Ramos (cell line): ENCODE measurements around the gene PDHX.

ENCODE experiments used
- in situ Hi-C: fragments of 300-500 bp; cut with MboI; formaldehyde crosslinking; loops from one replicate; pipeline ENCODE4 v1.14.3; 2022; ENCODE audit warnings: low sequenced_read_pairs; ENCODE audit not compliant: unreplicated experiment

The PDHX gene

GRCh38 chr11:35038211-35038928 is 122.0 kb downstream of the PDHX start:
- in situ Hi-C loops = loop anchor here (25.0 kb wide), 1 partner anchor 101 kb away; no protein-coding TSS in a partner anchor

DNA sequence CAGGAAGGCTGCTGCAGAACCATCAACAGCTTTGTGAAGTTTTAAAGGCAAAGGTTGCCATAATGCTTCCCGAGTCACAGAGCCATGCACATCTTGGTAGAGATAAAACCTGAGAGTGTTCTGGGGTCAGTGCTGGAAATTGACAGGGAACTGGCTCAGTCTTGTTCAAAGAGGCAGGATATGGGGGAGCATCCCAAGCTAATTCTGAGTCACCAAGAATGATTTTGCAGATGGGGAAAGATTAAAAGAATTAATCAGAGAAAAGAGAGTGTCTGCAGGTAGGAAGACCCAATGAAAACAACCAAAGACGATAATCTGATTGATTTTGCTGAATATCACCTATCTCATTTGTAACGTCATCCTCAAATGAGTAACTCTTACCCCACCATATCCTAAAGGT is 122.7 kb downstream of the PDHX start:
- in situ Hi-C loops = loop anchor here (25.0 kb wide), 1 partner anchor 102 kb away; no protein-coding TSS in a partner anchor

- in situ Hi-C loops = loop anchor here (25.0 kb wide), 1 partner anchor 103 kb away; no protein-coding TSS in a partner anchor
These were observed 124.0 kb downstream of the PDHX start for GRCh38 chr11:35040221-35040942.

GRCh38 chr11:35041070-35041554 is 124.7 kb downstream of the PDHX start:
- in situ Hi-C loops = loop anchor here (25.0 kb wide), 1 partner anchor 104 kb away; no protein-coding TSS in a partner anchor

DNA sequence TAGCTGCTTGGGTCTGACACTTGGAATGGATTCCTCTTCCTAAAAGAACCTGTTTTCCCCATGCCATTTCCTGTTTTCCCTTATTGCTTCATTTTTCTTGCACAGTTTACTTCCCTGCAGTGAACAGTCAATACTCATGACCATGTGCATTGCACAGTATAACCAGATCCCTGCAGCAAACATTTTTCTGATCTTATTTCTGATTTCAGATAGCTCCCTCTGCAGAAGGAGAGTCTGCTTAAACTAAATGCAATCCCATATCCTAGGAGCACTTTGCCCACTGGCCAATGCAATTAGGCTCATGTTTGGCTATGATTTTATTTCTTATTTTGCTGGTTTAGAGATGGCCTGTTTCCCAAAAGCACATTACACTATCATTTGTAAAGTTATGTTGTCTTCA is 125.8 kb downstream of the PDHX start:
- in situ Hi-C loops = loop anchor here (25.0 kb wide), 1 partner anchor 105 kb away; no protein-coding TSS in a partner anchor

GRCh38 chr11:35042913-35043312 is 126.5 kb downstream of the PDHX start:
- in situ Hi-C loops = loop anchor here (25.0 kb wide), 1 partner anchor 106 kb away; no protein-coding TSS in a partner anchor

DNA sequence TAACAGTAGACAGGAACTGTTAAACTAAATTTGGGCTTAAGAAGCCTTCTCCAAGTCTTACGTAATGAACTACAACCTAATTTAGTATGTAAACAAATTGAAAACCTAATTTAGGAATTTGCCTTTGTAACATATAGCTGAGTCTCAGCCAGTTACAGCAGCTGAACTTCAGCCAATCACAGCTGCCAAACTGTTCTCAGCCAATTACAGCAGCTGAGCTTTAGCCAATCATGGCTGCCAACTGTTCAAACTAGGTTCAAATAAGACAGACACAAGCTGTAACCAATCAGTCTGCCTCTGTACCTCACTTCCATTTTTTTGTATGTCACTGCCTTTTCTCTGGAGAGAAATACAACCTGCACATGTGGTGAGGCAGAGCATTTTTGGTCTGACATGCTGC is 127.5 kb downstream of the PDHX start:
- in situ Hi-C loops = loop anchor here (25.0 kb wide), 1 partner anchor 107 kb away; no protein-coding TSS in a partner anchor

- in situ Hi-C loops = loop anchor here (25.0 kb wide), 1 partner anchor 108 kb away; no protein-coding TSS in a partner anchor
These were observed 128.9 kb downstream of the PDHX start for GRCh38 chr11:35045236-35045820.
